ENCODE measurements around the gene R3HDM2.

Gene R3HDM2

GRCh38 chr12:57214398-57214781 lies 216.5 kb downstream of the R3HDM2 start:
- Histone ChIP-seq H3K27me3 (ENCODE audit: insufficient read depth, insufficient read length) (peaks cover 52% of the 10 kb centered on the region), H3K9ac (ENCODE audit: insufficient read length, low read depth) (peak overlapping the region; percentile 6)

GRCh38 chr12:57213763-57214397 lies 217.0 kb downstream of the R3HDM2 start:
- Histone ChIP-seq H3K4me3 (ENCODE audit: insufficient read length, low read depth) (no peak overlapping the region), H3K4me1 (ENCODE audit: insufficient read depth, insufficient read length) (peaks cover 34% of the 10 kb centered on the region), H3K9ac (ENCODE audit: insufficient read length, low read depth) (peak overlapping the region; percentile 6), H3K27me3 (ENCODE audit: insufficient read depth, insufficient read length) (peaks cover 47% of the 10 kb centered on the region), H3K9me3 (ENCODE audit: insufficient read depth, low read length) (no peaks in the 10 kb centered on the region), H3K36me3 (ENCODE audit: insufficient read depth, insufficient read length, low read length) (peaks cover 48% of the 10 kb centered on the region)
- no peak for DNase-seq (ENCODE audit: low read depth, low spot score)
- TF ChIP-seq ZNF274 (IDR thresholded peaks at IDR 0.05; ENCODE audit: low read depth, low read length): no peak
- TF ChIP-seq YY1 (IDR thresholded peaks at IDR 0.05; ENCODE audit: insufficient read depth, insufficient read length): no peak
- TF ChIP-seq SUZ12 (IDR thresholded peaks at IDR 0.05; ENCODE audit: extremely low read depth, insufficient read depth, insufficient read length): no peak

More at GRCh38 chr12:57214398-57214781, 216.5 kb downstream of the R3HDM2 start:
- TF ChIP-seq SUZ12 (IDR thresholded peaks at IDR 0.05; ENCODE audit: extremely low read depth, insufficient read depth, insufficient read length): no peak
- no peak for TF ChIP-seq ZNF274 (IDR thresholded peaks at IDR 0.05; ENCODE audit: low read depth, low read length)
- no peak for TF ChIP-seq YY1 (IDR thresholded peaks at IDR 0.05; ENCODE audit: insufficient read depth, insufficient read length)
- peak; percentile 65 for DNase-seq (ENCODE audit: low read depth, low spot score)
- Histone ChIP-seq H3K4me1 (ENCODE audit: insufficient read depth, insufficient read length) (peaks cover 36% of the 10 kb centered on the region), H3K9me3 (ENCODE audit: insufficient read depth, low read length) (no peaks in the 10 kb centered on the region), H3K36me3 (ENCODE audit: insufficient read depth, insufficient read length, low read length) (peaks cover 42% of the 10 kb centered on the region), H3K4me3 (ENCODE audit: insufficient read length, low read depth) (no peak overlapping the region)

- Histone ChIP-seq H3K27me3 (ENCODE audit: insufficient read depth, insufficient read length) (peaks cover 40% of the 10 kb centered on the region), H3K4me1 (ENCODE audit: insufficient read depth, insufficient read length) (peaks cover 34% of the 10 kb centered on the region), H3K4me3 (ENCODE audit: insufficient read length, low read depth) (no peak overlapping the region), H3K36me3 (ENCODE audit: insufficient read depth, insufficient read length, low read length) (peaks cover 55% of the 10 kb centered on the region), H3K9ac (ENCODE audit: insufficient read length, low read depth) (no peak overlapping the region), H3K9me3 (ENCODE audit: insufficient read depth, low read length) (no peaks in the 10 kb centered on the region)
- TF ChIP-seq ZNF274 (IDR thresholded peaks at IDR 0.05; ENCODE audit: low read depth, low read length): no peak
- DNase-seq (ENCODE audit: low read depth, low spot score): no peak
Observed at GRCh38 chr12:57213058-57213715, 217.7 kb downstream of the R3HDM2 start.

DNA sequence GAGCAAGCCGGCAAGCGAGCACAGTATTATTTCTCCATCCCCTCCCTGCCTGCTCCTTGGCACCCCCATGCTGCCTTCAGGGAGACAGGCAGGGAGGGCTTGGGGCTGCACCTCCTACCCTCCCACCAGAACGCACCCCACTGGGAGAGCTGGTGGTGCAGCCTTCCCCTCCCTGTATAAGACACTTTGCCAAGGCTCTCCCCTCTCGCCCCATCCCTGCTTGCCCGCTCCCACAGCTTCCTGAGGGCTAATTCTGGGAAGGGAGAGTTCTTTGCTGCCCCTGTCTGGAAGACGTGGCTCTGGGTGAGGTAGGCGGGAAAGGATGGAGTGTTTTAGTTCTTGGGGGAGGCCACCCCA lies 218.2 kb downstream of the R3HDM2 start:
- Histone ChIP-seq H3K9ac (ENCODE audit: insufficient read length, low read depth) (no peak overlapping the region), H3K9me3 (ENCODE audit: insufficient read depth, low read length) (no peaks in the 10 kb centered on the region), H3K4me1 (ENCODE audit: insufficient read depth, insufficient read length) (peaks cover 32% of the 10 kb centered on the region), H3K36me3 (ENCODE audit: insufficient read depth, insufficient read length, low read length) (peaks cover 59% of the 10 kb centered on the region), H3K4me3 (ENCODE audit: insufficient read length, low read depth) (no peak overlapping the region), H3K27me3 (ENCODE audit: insufficient read depth, insufficient read length) (peaks cover 35% of the 10 kb centered on the region)
- DNase-seq (ENCODE audit: low read depth, low spot score): no peak
- TF ChIP-seq YY1 (IDR thresholded peaks at IDR 0.05; ENCODE audit: insufficient read depth, insufficient read length): no peak
- TF ChIP-seq ZNF274 (IDR thresholded peaks at IDR 0.05; ENCODE audit: low read depth, low read length): no peak

DNA sequence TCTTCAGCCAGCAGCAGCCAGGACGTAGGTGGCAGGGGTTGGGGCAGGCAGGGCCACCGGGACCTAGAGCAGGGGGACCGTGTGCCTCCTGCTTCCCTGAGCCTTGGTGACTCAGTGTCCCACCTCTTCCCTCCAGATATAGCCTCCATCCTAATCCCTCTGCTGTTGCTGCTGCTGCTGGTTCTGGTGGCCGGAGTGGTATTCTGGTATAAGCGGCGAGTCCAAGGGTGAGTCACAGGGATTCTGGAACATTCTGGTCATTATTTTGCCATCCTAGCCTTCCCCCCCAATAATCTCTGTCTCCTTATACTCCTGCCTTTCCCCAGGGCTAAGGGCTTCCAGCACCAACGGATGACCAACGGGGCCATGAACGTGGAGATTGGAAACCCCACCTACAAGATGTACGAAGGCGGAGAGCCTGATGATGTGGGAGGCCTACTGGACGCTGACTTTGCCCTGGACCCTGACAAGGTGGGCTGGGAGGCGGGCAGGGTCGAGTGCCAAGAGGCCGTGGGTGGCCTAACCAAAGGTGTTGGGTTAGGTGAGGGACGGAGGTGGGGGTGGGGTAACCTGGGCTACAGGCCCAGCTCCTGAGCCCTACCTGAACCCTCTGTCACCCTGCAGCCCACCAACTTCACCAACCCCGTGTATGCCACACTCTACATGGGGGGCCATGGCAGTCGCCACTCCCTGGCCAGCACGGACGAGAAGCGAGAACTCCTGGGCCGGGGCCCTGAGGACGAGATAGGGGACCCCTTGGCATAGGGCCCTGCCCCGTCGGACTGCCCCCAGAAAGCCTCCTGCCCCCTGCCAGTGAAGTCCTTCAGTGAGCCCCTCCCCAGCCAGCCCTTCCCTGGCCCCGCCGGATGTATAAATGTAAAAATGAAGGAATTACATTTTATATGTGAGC lies 218.8 kb downstream of the R3HDM2 start:
- H3K4me1 ChIP-seq (ENCODE audit: insufficient read depth, insufficient read length): peaks cover 26% of the 10 kb centered on the region
- H3K9me3 ChIP-seq (ENCODE audit: insufficient read depth, low read length): no peaks in the 10 kb centered on the region
- peaks cover 28% of the 10 kb centered on the region for H3K27me3 ChIP-seq (ENCODE audit: insufficient read depth, insufficient read length)
- H3K36me3 ChIP-seq (ENCODE audit: insufficient read depth, insufficient read length, low read length): peaks cover 63% of the 10 kb centered on the region
- H3K9ac ChIP-seq (ENCODE audit: insufficient read length, low read depth): no peak overlapping the region
- no peak for TF ChIP-seq YY1 (IDR thresholded peaks at IDR 0.05; ENCODE audit: insufficient read depth, insufficient read length)
- no peak for TF ChIP-seq ZNF274 (IDR thresholded peaks at IDR 0.05; ENCODE audit: low read depth, low read length)
- TF ChIP-seq SUZ12 (IDR thresholded peaks at IDR 0.05; ENCODE audit: extremely low read depth, insufficient read depth, insufficient read length): no peak
- DNase-seq (ENCODE audit: low read depth, low spot score): no peak
- no peak overlapping the region for H3K4me3 ChIP-seq (ENCODE audit: insufficient read length, low read depth)

DNA sequence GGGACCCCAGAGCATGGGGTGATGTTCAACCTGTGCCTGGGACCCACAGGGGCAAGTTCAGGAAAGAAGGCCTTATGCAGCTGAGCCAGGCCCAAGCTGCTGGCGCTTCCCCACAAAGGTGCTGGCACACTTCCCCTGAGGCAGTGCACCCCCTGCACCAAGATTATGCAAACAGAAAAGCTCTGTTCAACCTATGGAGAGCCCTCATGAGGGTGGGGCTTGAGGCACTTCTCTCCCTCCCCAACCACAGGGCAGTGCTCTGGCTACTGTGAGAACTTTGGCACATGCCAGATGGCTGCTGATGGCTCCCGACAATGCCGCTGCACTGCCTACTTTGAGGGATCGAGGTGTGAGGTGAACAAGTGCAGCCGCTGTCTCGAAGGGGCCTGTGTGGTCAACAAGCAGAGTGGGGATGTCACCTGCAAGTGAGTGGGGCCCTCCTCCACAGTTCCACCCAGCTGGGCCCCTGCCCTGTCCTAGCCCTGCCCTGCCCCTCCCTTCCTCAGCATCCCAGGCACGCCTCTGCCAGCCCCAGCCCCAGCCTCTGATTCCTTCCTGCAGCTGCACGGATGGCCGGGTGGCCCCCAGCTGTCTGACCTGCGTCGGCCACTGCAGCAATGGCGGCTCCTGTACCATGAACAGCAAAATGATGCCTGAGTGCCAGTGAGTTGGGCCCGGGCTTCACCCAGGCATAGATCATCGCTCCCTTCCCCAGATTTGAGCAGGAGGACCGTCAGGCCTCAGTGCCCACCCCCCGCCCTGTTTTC lies 219.7 kb downstream of the R3HDM2 start:
- TF ChIP-seq SUZ12 (IDR thresholded peaks at IDR 0.05; ENCODE audit: extremely low read depth, insufficient read depth, insufficient read length) (no peak), ZNF274 (IDR thresholded peaks at IDR 0.05; ENCODE audit: low read depth, low read length) (no peak), YY1 (IDR thresholded peaks at IDR 0.05; ENCODE audit: insufficient read depth, insufficient read length) (no peak)
- DNase-seq (ENCODE audit: low read depth, low spot score): no peak

More for the DNA sequence above, 219.7 kb downstream of the R3HDM2 start:
- Histone ChIP-seq H3K9ac (ENCODE audit: insufficient read length, low read depth) (no peak overlapping the region), H3K4me1 (ENCODE audit: insufficient read depth, insufficient read length) (peaks cover 24% of the 10 kb centered on the region), H3K36me3 (ENCODE audit: insufficient read depth, insufficient read length, low read length) (peaks cover 70% of the 10 kb centered on the region), H3K4me3 (ENCODE audit: insufficient read length, low read depth) (no peak overlapping the region), H3K27me3 (ENCODE audit: insufficient read depth, insufficient read length) (peaks cover 22% of the 10 kb centered on the region), H3K9me3 (ENCODE audit: insufficient read depth, low read length) (no peaks in the 10 kb centered on the region)
